ENCODE measurements around the gene MAJIN.

The MAJIN gene

DNA sequence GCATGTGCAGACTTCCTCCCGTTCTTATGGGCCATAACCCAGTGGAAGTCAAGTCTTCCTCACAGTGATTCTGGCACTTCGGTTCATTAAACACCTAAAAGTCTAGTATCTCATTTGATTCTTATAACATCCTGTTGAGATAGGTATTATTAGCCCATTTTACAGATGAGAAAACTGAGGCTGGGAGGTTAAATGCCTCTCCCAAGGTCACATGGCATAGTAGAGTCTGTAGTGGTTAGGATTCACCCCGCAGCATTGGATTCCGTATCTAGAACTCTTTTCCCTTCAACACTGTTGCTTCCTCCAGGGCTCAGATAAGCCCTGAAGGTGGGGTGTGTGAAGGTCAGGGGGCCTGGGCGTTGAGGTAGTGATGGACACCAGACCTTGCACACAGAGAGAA lies 39.6 kb downstream of the MAJIN start:
- DNase-seq (ENCODE audit: low read depth) = no peak

- no peak for DNase-seq (ENCODE audit: low read depth)
Measured at GRCh38 chr11:64931290-64931689, 40.6 kb downstream of the MAJIN start.

DNA sequence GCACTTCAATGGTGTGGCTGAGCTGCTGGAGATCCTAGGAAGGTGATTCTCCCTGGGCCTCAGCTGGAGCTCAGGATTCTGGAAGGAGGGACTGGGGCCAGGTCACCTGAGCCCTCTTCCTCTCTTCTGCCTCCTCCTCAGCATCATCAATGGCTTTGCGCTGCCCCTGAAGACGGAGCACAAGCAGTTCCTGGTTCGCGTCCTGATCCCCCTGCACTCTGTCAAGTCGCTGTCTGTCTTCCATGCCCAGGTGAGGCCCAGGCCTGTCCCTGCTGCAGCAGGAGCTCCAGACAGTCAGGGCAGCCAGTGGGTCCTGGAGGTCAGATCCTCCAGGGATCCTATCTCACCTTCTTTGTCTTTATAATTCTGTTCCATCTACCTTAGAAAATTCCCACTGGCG lies 41.6 kb downstream of the MAJIN start:
- no peak for DNase-seq (ENCODE audit: low read depth)

- DNase-seq (ENCODE audit: low read depth) = no peak
Measured at GRCh38 chr11:64929625-64930024, 42.3 kb downstream of the MAJIN start.

DNA sequence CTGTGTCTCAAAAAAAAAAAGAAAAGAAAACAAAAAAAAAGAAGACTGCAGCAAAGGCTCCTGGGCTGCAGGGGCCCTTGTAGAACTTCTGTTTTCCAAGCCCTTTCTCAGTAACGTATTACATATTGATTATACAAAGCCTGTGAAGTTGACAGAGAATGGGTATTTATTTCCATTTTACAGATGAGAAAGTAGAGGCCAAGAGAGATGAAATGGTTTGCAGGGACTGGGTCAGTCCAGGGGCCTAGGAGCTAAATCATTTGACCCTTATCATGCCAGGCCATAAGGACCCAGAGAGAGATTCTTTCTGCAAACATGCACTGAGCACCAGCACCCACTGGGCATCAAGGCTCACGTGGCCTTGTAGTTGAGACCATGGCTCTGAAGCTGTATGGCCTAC lies 43.0 kb downstream of the MAJIN start:
- no peak for DNase-seq (ENCODE audit: low read depth)

DNA sequence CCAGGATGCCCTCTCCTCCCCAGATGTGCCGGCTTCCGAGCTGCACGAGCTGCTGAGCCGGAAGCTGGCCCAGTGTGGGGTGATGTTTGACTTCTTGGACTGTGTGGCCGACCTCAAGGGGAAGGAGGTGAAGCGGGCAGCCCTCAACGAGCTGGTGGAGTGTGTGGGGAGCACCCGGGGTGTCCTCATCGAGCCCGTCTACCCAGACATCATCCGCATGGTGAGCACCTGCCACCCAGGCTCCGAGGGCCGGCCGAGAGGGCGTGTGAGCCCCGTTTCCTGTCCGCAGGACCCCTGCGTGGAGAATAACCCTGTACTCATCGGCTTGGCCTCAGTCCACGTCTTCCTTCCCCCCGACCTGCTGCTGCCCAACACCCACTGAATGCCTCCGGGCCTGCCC lies 45.2 kb downstream of the MAJIN start:
- no peak for DNase-seq (ENCODE audit: low read depth)

- no peak for DNase-seq (ENCODE audit: low read depth)
Measured at GRCh38 chr11:64925536-64926436, 46.1 kb downstream of the MAJIN start.

GRCh38 chr11:64924910-64925284 lies 47.0 kb downstream of the MAJIN start:
- DNase-seq (ENCODE audit: low read depth) = no peak

GRCh38 chr11:64923944-64924909 lies 47.7 kb downstream of the MAJIN start, which contains the start of gene PPP2R5B:
PPP2R5B (plus strand) TSS chr11:64924689; CDS start chr11:64925735, 1,046 bp downstream.
- DNase-seq (ENCODE audit: low read depth) = peak; percentile 82

DNA sequence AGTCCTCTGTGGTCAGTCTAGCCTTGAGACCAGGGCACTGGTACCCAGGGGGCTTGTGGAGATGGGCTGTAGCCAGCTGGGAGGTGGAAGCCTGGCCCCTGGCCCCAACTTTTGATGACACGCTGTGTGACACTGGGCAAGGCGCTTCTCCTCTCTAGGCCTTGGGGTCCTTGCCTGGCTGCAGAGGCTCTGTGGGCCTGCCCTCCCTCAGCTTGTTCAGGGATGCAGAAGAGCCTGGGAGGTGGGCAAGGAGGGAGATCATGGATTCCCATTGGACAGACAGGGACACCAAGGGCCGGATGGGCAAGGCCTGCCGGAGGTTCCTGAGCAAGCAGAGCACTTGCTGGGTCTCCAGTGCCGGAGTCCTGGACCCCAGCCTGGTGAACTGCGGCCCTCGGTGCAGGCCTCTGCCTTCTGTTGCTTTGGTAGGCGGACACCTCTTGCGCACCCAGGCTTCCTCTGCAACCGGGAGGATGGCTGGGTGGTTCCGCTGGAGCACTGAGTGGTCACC lies 48.7 kb downstream of the MAJIN start:
- no peak for DNase-seq (ENCODE audit: low read depth)

DNA sequence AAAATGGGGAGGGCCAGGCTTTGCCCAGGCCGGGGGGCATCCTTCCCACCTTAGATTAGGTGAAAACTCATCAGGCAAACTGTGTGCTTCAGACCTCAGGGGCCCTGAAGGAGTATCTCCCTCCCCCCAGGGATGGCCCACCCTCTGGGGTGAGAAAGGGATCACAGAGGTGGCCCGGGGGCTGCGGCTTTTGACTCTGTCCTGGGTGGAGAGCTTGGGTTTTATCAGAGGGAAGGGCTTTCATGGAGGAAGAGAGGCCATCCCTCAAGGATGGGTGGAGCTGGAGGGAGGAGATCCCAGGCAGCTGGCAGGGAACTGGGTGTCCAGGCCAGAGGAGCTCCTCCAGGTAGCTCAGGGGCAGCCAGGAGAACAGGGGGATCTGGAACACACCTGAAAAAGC lies 50.5 kb downstream of the MAJIN start:
- DNase-seq (ENCODE audit: low read depth) = no peak

DNA sequence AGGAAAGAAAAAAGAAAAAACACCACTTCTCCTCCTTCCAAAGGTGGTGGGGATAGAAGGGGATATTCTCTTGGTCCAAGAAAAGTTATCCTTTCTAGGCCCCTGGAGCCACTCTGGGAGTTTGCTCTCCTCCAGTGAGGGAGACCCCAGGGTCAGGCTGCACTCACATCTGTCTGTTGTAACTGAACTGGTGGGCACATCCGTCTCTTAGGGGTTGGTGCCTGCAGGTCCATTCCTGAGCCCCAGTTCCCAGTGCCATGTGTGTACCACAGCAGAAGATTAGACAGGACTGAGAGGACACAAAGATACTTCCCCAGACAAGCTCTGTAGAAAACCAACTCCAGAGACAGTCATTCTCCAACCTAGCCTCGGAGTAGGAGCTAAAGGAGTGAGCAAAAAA lies 51.8 kb downstream of the MAJIN start:
- DNase-seq (ENCODE audit: low read depth) = no peak

GRCh38 chr11:64919627-64920026 lies 52.3 kb downstream of the MAJIN start:
- DNase-seq (ENCODE audit: low read depth) = no peak

DNA sequence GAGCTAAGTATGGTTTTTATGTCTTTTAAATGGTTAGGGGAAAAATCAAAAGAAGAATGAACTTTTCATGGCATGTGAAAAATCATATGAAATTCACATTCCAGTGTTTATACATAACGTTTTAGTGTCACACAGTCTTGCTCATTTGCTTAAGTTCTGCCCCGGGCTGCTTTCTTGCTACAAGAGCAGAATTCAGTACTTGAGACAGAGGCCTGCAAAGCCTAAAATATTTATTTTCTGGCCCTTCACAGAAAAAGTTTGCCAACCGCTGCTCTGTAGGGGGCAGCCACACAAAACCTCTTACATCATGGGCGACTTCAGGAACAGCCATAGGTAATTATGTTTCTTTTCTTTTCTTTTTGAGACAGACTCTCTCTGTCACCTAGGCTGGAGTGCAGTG lies 53.9 kb downstream of the MAJIN start:
- DNase-seq (ENCODE audit: low read depth) = no peak

DNA sequence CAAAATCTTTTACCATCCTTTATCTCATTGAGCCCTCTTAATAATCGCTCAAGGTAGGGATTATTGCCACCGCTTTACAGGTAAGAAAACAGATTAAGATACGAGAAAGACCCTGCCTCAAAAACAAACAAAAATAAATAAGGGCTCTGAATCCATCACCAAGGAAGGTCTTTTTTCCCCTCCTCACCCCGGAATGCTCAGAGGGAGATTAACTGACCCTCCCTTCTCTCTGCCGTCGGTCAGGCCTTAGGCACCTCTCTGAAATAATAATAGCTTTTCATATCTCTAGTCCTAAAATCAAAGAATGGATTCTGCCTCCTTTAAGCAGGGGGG lies 54.3 kb downstream of the MAJIN start:
- DNase-seq (ENCODE audit: low read depth) = no peak

DNA sequence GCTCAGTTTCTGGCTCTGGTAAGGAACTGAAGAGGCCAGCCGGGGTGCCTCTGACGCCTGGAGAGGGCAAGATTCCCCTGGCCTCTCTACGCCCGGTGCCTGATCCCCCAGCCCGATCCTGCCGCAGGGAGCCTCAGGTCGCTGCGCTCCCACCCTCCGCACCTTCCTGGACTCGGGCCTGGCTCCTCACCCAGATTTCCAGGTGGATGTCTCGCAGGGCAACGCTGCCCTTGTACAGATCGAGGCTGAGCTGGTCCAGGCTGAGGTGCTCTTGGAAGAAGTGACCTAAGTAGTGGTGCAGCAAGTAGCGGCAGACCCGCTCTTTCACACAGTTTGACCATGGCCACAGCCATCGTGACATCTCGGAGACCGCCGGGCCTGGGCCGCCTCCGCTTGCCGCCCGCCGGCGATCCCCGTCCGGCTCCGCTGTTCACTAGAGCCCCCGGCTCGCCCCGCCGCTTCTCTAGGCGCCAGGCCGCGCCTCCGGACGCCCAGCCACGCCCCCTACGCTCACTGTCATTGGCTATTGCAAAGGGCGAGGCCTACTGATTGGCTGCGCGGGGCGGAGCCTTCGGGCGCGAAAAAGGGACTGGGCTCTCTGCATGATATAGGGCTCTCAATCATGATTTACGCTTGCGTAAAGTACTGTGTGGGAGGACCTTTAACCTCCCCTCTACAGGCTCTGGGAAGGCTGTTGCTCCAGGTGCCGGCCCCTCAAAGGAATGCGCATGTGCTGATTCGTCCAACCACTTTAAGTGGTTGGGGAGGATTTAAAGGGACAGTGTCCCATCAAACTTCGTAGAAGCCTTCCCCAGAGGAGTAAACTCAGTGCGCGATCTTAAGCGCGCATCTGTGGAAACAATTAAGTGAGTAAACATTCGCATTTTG lies 54.9 kb downstream of the MAJIN start, which contains the start of gene ATG2A:
Gene ATG2A (minus strand): TSS at position 435 of the 888 bp plus-strand sequence. CDS start 74 bp downstream, at position 361.
- peak; percentile 97 for DNase-seq (ENCODE audit: low read depth)

DNA sequence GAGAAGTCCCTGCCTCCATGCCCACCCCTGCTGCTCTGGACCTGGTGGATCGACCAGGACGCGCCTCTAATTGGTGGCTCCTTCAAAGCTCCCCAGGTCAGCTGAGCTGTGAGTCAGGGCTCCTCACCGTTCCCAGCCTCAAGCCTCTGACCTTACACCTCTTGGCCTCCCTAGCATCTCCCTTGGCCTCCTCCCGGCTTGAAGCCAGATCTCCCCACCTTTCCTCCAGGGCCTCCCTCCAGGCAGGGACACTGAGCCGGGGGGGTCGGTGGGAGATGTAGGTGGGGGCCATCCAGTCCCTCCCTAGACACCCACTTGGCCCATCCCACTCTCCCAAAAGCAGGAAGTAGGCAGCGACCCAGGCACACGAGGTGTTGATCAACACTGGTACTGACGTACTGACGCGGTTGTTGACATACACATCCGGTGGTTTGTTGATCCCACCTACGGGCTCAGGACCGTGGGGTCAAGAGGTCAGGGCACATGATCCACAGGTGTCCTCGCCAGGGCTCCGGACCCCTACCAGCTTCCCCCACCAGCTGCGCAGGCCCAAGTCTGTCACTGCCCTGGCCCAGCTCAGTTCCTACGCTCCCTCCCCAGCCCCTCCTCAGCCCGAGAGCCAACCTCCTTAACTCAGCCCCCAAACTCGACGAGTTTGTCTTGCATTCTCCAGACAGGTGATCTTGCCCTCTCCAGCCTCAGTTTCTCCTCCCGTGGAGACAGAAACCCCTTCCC lies 55.7 kb downstream of the MAJIN start:
- no peak for DNase-seq (ENCODE audit: low read depth)

GRCh38 chr11:64915376-64915887 lies 56.5 kb downstream of the MAJIN start:
- DNase-seq (ENCODE audit: low read depth) = no peak

- DNase-seq (ENCODE audit: low read depth) = no peak
Measured at GRCh38 chr11:64914123-64914522, 57.8 kb downstream of the MAJIN start.

GRCh38 chr11:64913171-64913727 lies 58.7 kb downstream of the MAJIN start:
- no peak for DNase-seq (ENCODE audit: low read depth)
